GM18868 (cell line): Measurements from ENCODE around the gene ATP1B3.
"Not testable (repeated sequence)": the region's sequence is repeated elsewhere in the genome, so short reads cannot be mapped to it uniquely, and the experiment has no call there.

Source experiments
- ATAC-seq: cut with Tn5 transposase; IDR thresholded peaks from one replicate; pipeline ENCODE4 v1.9.1; 2021; ENCODE audit warnings: mild to moderate bottlenecking, moderate library complexity; ENCODE audit not compliant: unreplicated experiment

The ATP1B3 gene

GRCh38 chr3:141860086-141860669 is 16.3 kb upstream of the ATP1B3 start:
- ATAC-seq, result no peak

- no peak for ATAC-seq
These were observed 15.5 kb upstream of the ATP1B3 start for GRCh38 chr3:141860766-141861513.

- no peak for ATAC-seq
These were observed 14.1 kb upstream of the ATP1B3 start for GRCh38 chr3:141862279-141862816.

GRCh38 chr3:141863491-141863890 is 13.0 kb upstream of the ATP1B3 start:
- no peak for ATAC-seq

GRCh38 chr3:141864281-141864970 is 12.0 kb upstream of the ATP1B3 start:
- ATAC-seq, result no peak

- no peak for ATAC-seq
These were observed 11.3 kb upstream of the ATP1B3 start for GRCh38 chr3:141865101-141865500.

GRCh38 chr3:141870091-141870687 is 6.3 kb upstream of the ATP1B3 start:
- ATAC-seq, result no peak

- peak; percentile 46 for ATAC-seq
These were observed 1.0 kb upstream of the ATP1B3 start for GRCh38 chr3:141875374-141875892.

- peak; percentile 48 for ATAC-seq
These were observed 506 bp upstream of the ATP1B3 start for GRCh38 chr3:141875893-141876380.

GRCh38 chr3:141876891-141877621 is 613 bp downstream of the ATP1B3 start:
- peak; percentile 11 for ATAC-seq

- no peak for ATAC-seq
These were observed 1.5 kb downstream of the ATP1B3 start for GRCh38 chr3:141877911-141878310.

- ATAC-seq, result no peak
These were observed 1.9 kb downstream of the ATP1B3 start for GRCh38 chr3:141878326-141878725.

GRCh38 chr3:141878817-141879216 is 2.4 kb downstream of the ATP1B3 start:
- ATAC-seq, result no peak

GRCh38 chr3:141881702-141882101 is 5.3 kb downstream of the ATP1B3 start:
- ATAC-seq, result no peak

GRCh38 chr3:141887051-141887450 is 10.6 kb downstream of the ATP1B3 start:
- no peak for ATAC-seq

- not testable (repeated sequence) for ATAC-seq
These were observed 12.1 kb downstream of the ATP1B3 start for GRCh38 chr3:141888548-141888947.

GRCh38 chr3:141894524-141895176 is 18.2 kb downstream of the ATP1B3 start:
- ATAC-seq, result no peak

GRCh38 chr3:141895731-141896130 is 19.3 kb downstream of the ATP1B3 start:
- ATAC-seq, result no peak

- no peak for ATAC-seq
These were observed 22.5 kb downstream of the ATP1B3 start for GRCh38 chr3:141898908-141899307.

- no peak for ATAC-seq
These were observed 23.9 kb downstream of the ATP1B3 start for GRCh38 chr3:141900343-141900742.
